ENCODE measurements around the gene KRTAP10-12. TPM values are rescaled to one million over a fixed set of nuclear protein-coding genes. Genes with fewer than 3 reads are reported as not detected.

KRTAP10-12 gene
- total RNA-seq, 3 donors from 2014 or later (not counting 1 experiment from before 2014, with no cell fraction given): not detected

GRCh38 chr21:44735821-44736220, 38.8 kb downstream of the KRTAP10-12 start:
- ATAC-seq (no peak), DNase-seq (no peak)
- H3K36me3 ChIP-seq (ENCODE audit: control insufficient read depth, insufficient read depth, low read length): no peaks in the 10 kb centered on the region
- intact Hi-C loops (cut with micrococcal nuclease): no loop called here
- H3K27me3 ChIP-seq (ENCODE audit: control insufficient read depth, insufficient read depth, low read length): no peaks in the 10 kb centered on the region
- peaks cover 10% of the 10 kb centered on the region for H3K9me3 ChIP-seq (ENCODE audit: control insufficient read depth, insufficient read depth, low read length)
- H3K4me3 ChIP-seq (ENCODE audit: low read length): no peak overlapping the region
- Mint-ChIP-seq H3K4me3 (no peak overlapping the region), H3K4me1 (peaks cover 0 to 5% of the 10 kb centered on the region in 2 donors), H3K9me3 (no peaks in the 10 kb centered on the region), H3K36me3 (no peaks in the 10 kb centered on the region), H3K27me3 (ENCODE audit: low read depth in 2 of 2) (peaks cover 7 to 11% of the 10 kb centered on the region in 2 donors), H3K27ac (no peak overlapping the region)
- 86% methylated on average over 6 of the region's 6 CpGs for WGBS (ENCODE audit: insufficient coverage)
- H3K4me1 ChIP-seq (ENCODE audit: control insufficient read depth, insufficient read depth, low read length): no peaks in the 10 kb centered on the region
- TF ChIP-seq CTCF (IDR thresholded peaks at IDR 0.05): no peak
- H3K27ac ChIP-seq (ENCODE audit: low read length): no peak overlapping the region

- Histone ChIP-seq H3K4me1 (ENCODE audit: control insufficient read depth, insufficient read depth, low read length) (no peaks in the 10 kb centered on the region), H3K36me3 (ENCODE audit: control insufficient read depth, insufficient read depth, low read length) (no peaks in the 10 kb centered on the region), H3K9me3 (ENCODE audit: control insufficient read depth, insufficient read depth, low read length) (peaks cover 10% of the 10 kb centered on the region), H3K4me3 (ENCODE audit: low read length) (no peak overlapping the region), H3K27me3 (ENCODE audit: control insufficient read depth, insufficient read depth, low read length) (no peaks in the 10 kb centered on the region), H3K27ac (ENCODE audit: low read length) (no peak overlapping the region)
- intact Hi-C loops (cut with micrococcal nuclease): no loop called here
- no peak overlapping the region for H3K4me3 Mint-ChIP-seq
- 89% methylated on average over 8 of the region's 8 CpGs for WGBS (ENCODE audit: insufficient coverage)
- no peak overlapping the region for H3K27ac Mint-ChIP-seq
- H3K4me1 Mint-ChIP-seq: no peaks in the 10 kb centered on the region
- TF ChIP-seq CTCF (IDR thresholded peaks at IDR 0.05): no peak
- H3K9me3 Mint-ChIP-seq: no peaks in the 10 kb centered on the region
- ATAC-seq: no peak
- DNase-seq: no peak
- peaks cover 5 to 7% of the 10 kb centered on the region in 2 donors for H3K27me3 Mint-ChIP-seq (ENCODE audit: low read depth in 2 of 2)
- H3K36me3 Mint-ChIP-seq: no peaks in the 10 kb centered on the region
These were observed 39.5 kb downstream of the KRTAP10-12 start for GRCh38 chr21:44736291-44737004.

- DNase-seq (no peak), ATAC-seq (no peak)
- Mint-ChIP-seq H3K9me3 (no peaks in the 10 kb centered on the region), H3K27ac (no peak overlapping the region), H3K4me1 (peaks cover 4 to 6% of the 10 kb centered on the region in 2 donors), H3K4me3 (no peak overlapping the region), H3K36me3 (no peaks in the 10 kb centered on the region), H3K27me3 (ENCODE audit: low read depth in 2 of 2) (peaks cover 0 to 3% of the 10 kb centered on the region in 2 donors)
- WGBS (ENCODE audit: insufficient coverage): 82% methylated on average over 3 of the region's 3 CpGs
- Histone ChIP-seq H3K4me3 (ENCODE audit: low read length) (no peak overlapping the region), H3K4me1 (ENCODE audit: control insufficient read depth, insufficient read depth, low read length) (no peaks in the 10 kb centered on the region), H3K27ac (ENCODE audit: low read length) (no peak overlapping the region), H3K27me3 (ENCODE audit: control insufficient read depth, insufficient read depth, low read length) (no peaks in the 10 kb centered on the region), H3K9me3 (ENCODE audit: control insufficient read depth, insufficient read depth, low read length) (peaks cover 10% of the 10 kb centered on the region), H3K36me3 (ENCODE audit: control insufficient read depth, insufficient read depth, low read length) (no peaks in the 10 kb centered on the region)
- no peak for TF ChIP-seq CTCF (IDR thresholded peaks at IDR 0.05)
- intact Hi-C loops (cut with micrococcal nuclease): no loop called here
These were observed 40.9 kb downstream of the KRTAP10-12 start for GRCh38 chr21:44737706-44738354.
